IPS-20b (cell line): ENCODE results near the gene POLR2A.
"Not testable (repeated sequence)": the region's sequence is repeated elsewhere in the genome, so short reads cannot be mapped to it uniquely, and the experiment has no call there.

Experiments
- H3K27ac ChIP-seq: one replicate; pipeline ENCODE4 v1.5.1; 2013; ENCODE audit warnings: low read length
- H3K27me3 ChIP-seq: 2 replicates; pipeline ENCODE4 v1.6.1; 2013; ENCODE audit warnings: mild to moderate bottlenecking, low read length, inconsistent platforms; ENCODE audit not compliant: insufficient read depth
- H3K36me3 ChIP-seq: 2 replicates; pipeline ENCODE4 v1.6.1; 2013; ENCODE audit warnings: low read depth, mild to moderate bottlenecking, inconsistent platforms, low read length, moderate library complexity; ENCODE audit not compliant: insufficient read depth
- H3K4me1 ChIP-seq: 2 replicates; pipeline ENCODE4 v1.6.1; 2013; ENCODE audit warnings: mild to moderate bottlenecking, control low read depth, inconsistent platforms, low read length, moderate library complexity; ENCODE audit not compliant: insufficient read depth
- H3K4me3 ChIP-seq: 2 replicates; pipeline ENCODE4 v1.5.1; 2013; ENCODE audit warnings: mild to moderate bottlenecking, low read length, inconsistent platforms
- H3K9ac ChIP-seq: 2 replicates; pipeline ENCODE4 v1.6.1; 2013; ENCODE audit warnings: low read depth, mild to moderate bottlenecking, inconsistent platforms, low read length, moderate library complexity
- H3K9me3 ChIP-seq: 2 replicates; pipeline ENCODE4 v1.6.1; 2013; ENCODE audit warnings: mild to moderate bottlenecking, low read depth, low read length, inconsistent platforms; ENCODE audit not compliant: insufficient read depth

The POLR2A gene

DNA sequence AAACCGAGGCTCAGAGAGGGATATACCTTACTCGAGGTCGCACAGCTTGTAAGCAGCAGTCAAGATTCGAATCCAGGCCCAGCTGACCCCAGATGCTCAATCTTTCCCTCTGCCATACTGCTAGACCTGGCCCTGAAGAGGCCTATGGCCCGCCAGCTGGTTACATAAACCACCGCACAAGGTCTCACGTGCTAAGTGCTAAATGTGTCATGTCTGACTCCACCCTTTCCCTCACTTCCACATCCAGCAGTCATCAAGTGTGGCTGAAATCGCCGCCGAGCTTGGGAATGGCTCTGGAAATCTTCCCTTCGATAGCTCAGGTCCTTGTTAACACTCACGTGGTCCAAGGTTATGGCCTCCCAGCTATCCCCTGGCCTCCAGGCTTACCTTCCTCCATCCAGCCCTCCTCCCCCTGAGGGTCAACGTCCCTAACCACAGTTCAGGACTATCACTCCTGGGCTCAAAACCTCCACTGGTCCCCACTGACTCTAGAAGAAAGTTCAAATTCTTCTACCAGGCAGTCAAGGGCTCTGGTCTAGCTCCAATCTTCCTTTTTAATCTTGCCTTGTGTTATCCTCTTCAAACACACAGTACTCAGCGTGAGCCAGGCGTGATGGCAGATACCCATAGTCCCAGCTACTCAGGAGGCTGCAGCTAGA lies 8.3 kb upstream of the POLR2A start:
- Histone ChIP-seq H3K9ac (no peak overlapping the region), H3K4me3 (no peak overlapping the region)

GRCh38 chr17:7476494-7476893 lies 7.7 kb upstream of the POLR2A start:
- no peaks in the 10 kb centered on the region for H3K36me3 ChIP-seq
- H3K4me3 ChIP-seq = no peak overlapping the region
- H3K9me3 ChIP-seq = no peaks in the 10 kb centered on the region
- no peak overlapping the region for H3K27ac ChIP-seq
- peaks cover 20% of the 10 kb centered on the region for H3K4me1 ChIP-seq
- H3K27me3 ChIP-seq = no peaks in the 10 kb centered on the region
- H3K9ac ChIP-seq = no peak overlapping the region

More for the DNA sequence above, 8.3 kb upstream of the POLR2A start:
- peaks cover 20% of the 10 kb centered on the region for H3K4me1 ChIP-seq
- no peaks in the 10 kb centered on the region for H3K9me3 ChIP-seq
- H3K27ac ChIP-seq = no peak overlapping the region
- H3K36me3 ChIP-seq = no peaks in the 10 kb centered on the region
- no peaks in the 10 kb centered on the region for H3K27me3 ChIP-seq

GRCh38 chr17:7476951-7477350 lies 7.2 kb upstream of the POLR2A start:
- no peaks in the 10 kb centered on the region for H3K9me3 ChIP-seq
- no peak overlapping the region for H3K27ac ChIP-seq
- H3K27me3 ChIP-seq = no peaks in the 10 kb centered on the region
- no peaks in the 10 kb centered on the region for H3K36me3 ChIP-seq
- H3K4me1 ChIP-seq = peaks cover 20% of the 10 kb centered on the region
- no peak overlapping the region for H3K9ac ChIP-seq
- H3K4me3 ChIP-seq = no peak overlapping the region

- Histone ChIP-seq H3K4me1 (peaks cover 20% of the 10 kb centered on the region), H3K9ac (no peak overlapping the region), H3K4me3 (peak overlapping the region; percentile 55), H3K27me3 (no peaks in the 10 kb centered on the region), H3K9me3 (no peaks in the 10 kb centered on the region), H3K36me3 (no peaks in the 10 kb centered on the region), H3K27ac (no peak overlapping the region)
Measured at GRCh38 chr17:7477392-7478275, 6.5 kb upstream of the POLR2A start.

GRCh38 chr17:7478276-7479212 lies 5.6 kb upstream of the POLR2A start:
- no peak overlapping the region for H3K27ac ChIP-seq
- no peaks in the 10 kb centered on the region for H3K27me3 ChIP-seq
- H3K9ac ChIP-seq = peak overlapping the region; percentile 75; the same call in 1 of the 2 replicates
- no peaks in the 10 kb centered on the region for H3K36me3 ChIP-seq
- H3K4me1 ChIP-seq = peaks cover 25% of the 10 kb centered on the region
- peak overlapping the region; percentile 55 for H3K4me3 ChIP-seq
- no peaks in the 10 kb centered on the region for H3K9me3 ChIP-seq

GRCh38 chr17:7479213-7480088 lies 4.7 kb upstream of the POLR2A start, which contains the start of gene ZBTB4:
TSS of gene ZBTB4 (minus strand) at chr17:7479631. CDS start at chr17:7466801, 12,830 bp downstream.
- Histone ChIP-seq H3K4me3 (peak within 1 kb of the TSS; percentile 69), H3K4me1 (peaks cover 25% of the 10 kb centered on the region), H3K27me3 (no peaks in the 10 kb centered on the region), H3K9ac (peak within 1 kb of the TSS; percentile 75; the same call in 1 of the 2 replicates), H3K9me3 (no peaks in the 10 kb centered on the region), H3K36me3 (no peaks in the 10 kb centered on the region), H3K27ac (no peak within 1 kb of the TSS)

DNA sequence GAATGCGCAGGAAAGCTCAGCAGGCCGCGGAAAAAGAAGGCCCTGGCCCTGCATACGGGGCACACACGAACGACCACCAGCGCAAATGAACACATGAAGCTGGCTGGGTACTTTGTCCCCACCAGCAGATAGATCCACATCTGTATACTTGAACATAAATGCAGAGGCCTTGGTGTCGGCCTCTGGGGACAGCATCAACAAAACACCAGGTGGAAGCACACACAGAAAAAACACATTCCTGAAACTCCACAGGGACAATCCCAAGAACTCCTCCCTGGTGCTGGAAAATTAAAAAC lies 4.1 kb upstream of the POLR2A start:
- H3K4me1 ChIP-seq = peaks cover 25% of the 10 kb centered on the region
- peak overlapping the region; percentile 57; the same call in 1 of the 2 replicates for H3K9ac ChIP-seq
- H3K4me3 ChIP-seq = peak overlapping the region; percentile 69
- H3K27ac ChIP-seq = no peak overlapping the region
- H3K36me3 ChIP-seq = no peaks in the 10 kb centered on the region
- no peaks in the 10 kb centered on the region for H3K27me3 ChIP-seq
- H3K9me3 ChIP-seq = no peaks in the 10 kb centered on the region

GRCh38 chr17:7481275-7481674 lies 2.9 kb upstream of the POLR2A start, which contains the start of gene SLC35G6:
TSS of gene SLC35G6 (plus strand) at chr17:7481446. CDS start at chr17:7481517, 71 bp downstream.
- peak within 1 kb of the TSS; percentile 69; the same call in 1 of the 2 replicates for H3K4me3 ChIP-seq
- H3K4me1 ChIP-seq = peaks cover 25% of the 10 kb centered on the region
- not testable (repeated sequence) for H3K36me3 ChIP-seq, H3K27ac ChIP-seq, H3K27me3 ChIP-seq, H3K9ac ChIP-seq, H3K9me3 ChIP-seq

- H3K36me3 ChIP-seq, H3K9me3 ChIP-seq, H3K4me3 ChIP-seq, H3K27me3 ChIP-seq, H3K9ac ChIP-seq, H3K27ac ChIP-seq: not testable (repeated sequence)
- peaks cover 19% of the 10 kb centered on the region for H3K4me1 ChIP-seq
Measured at GRCh38 chr17:7481842-7482741, 2.1 kb upstream of the POLR2A start.

- Histone ChIP-seq H3K4me1 (peaks cover 17% of the 10 kb centered on the region; the same call in 1 of the 2 replicates), H3K9ac (peak overlapping the region; percentile 97; the same call in 1 of the 2 replicates), H3K4me3 (peak overlapping the region; percentile 89)
- H3K27me3 ChIP-seq, H3K36me3 ChIP-seq, H3K9me3 ChIP-seq, H3K27ac ChIP-seq: not testable (repeated sequence)
Measured at GRCh38 chr17:7482742-7483088, 1.5 kb upstream of the POLR2A start.
